HepG2 (cell line): ENCODE measurements around the gene PA2G4. TPM values are rescaled to one million over a fixed set of nuclear protein-coding genes. Genes with fewer than 3 reads are reported as not detected.
A peak's percentile ranks its signal among the peaks of the same experiment; 100 is the strongest.

ENCODE experiments used
- ATAC-seq: fragments of 200-7000 bp; cut with Tn5 transposase; 3 replicates; pipeline ENCODE4 v1.9.1; 2020; ENCODE audit warnings: mild to moderate bottlenecking, moderate library complexity
- BruUV-seq: library from RNA; stranded (reverse); fragments of 400-500 nt; replicated peaks from 2 replicates; lab custom pipeline; 2021; lab: Mats Ljungman, UMichigan
- CTCF ChIA-PET: fragments of 300-600 bp; formaldehyde crosslinking; extraction: SDS; loops from one replicate; lab custom pipeline; 2021; ENCODE audit warnings: low total read pairs, inconsistent platforms, low intra/inter-chr PET ratio; lab: Yijun Ruan, JAX
- POLR2A ChIA-PET: fragments of 350-600 bp; sonication (Branson Sonifier 250); formaldehyde crosslinking; loops from one replicate; lab custom pipeline; 2020; ENCODE audit warnings: antibody characterized with exemption, inconsistent platforms; lab: Yijun Ruan, JAX
- DNase-seq: peaks from one replicate; pipeline ENCODE4 v3.0.0-alpha.2; 2015; ENCODE audit warnings: low spot score
- FAIRE-seq: peaks from 3 replicates; lab custom pipeline; 2011; peaks lifted over from hg19 to GRCh38; lab: Jason Lieb, UNC
- H2AFZ ChIP-seq: one replicate; pipeline ENCODE4 v1.6.1; 2011; ENCODE audit warnings: low read length, inconsistent platforms
- H3K27ac ChIP-seq: fragments of 300-600 bp; 3 replicates; pipeline ENCODE4 v1.8.0; 2011; ENCODE audit warnings: mixed run types, mild to moderate bottlenecking, mixed read lengths, low read length, inconsistent platforms; ENCODE audit not compliant: insufficient read depth; ENCODE audit errors: extremely low read length
- H3K27me3 ChIP-seq, 2 experiments: fragments of 200-600 bp in 1 of 2; 2 replicates in 1 of 2; 3 replicates in 1 of 2; pipeline versions ENCODE4 v1.6.0 to v1.8.0; 2011; ENCODE audit warnings: low read length in 2 of 2, mild to moderate bottlenecking in 2 of 2, moderate library complexity in 2 of 2, inconsistent platforms in 1 of 2; ENCODE audit not compliant: insufficient read depth in 2 of 2, control insufficient read depth in 1 of 2
- H3K36me3 ChIP-seq, 2 experiments: fragments of 200-600 bp in 1 of 2; replicated peaks in 1 of 2; 2 replicates in 1 of 2; 3 replicates in 1 of 2; pipeline versions ENCODE4 v1.5.1 to v1.8.0; 2011; ENCODE audit warnings: low read length in 2 of 2, inconsistent platforms in 1 of 2; ENCODE audit not compliant: insufficient read depth in 2 of 2, control insufficient read depth in 1 of 2
- H3K4me1 ChIP-seq: 2 replicates; pipeline ENCODE4 v1.5.1; 2012; ENCODE audit warnings: low read length, inconsistent platforms; ENCODE audit not compliant: insufficient read depth
- H3K4me2 ChIP-seq: 2 replicates; pipeline ENCODE4 v1.6.0; 2011; ENCODE audit warnings: low read depth, low read length, inconsistent platforms
- H3K4me3 ChIP-seq, 3 experiments: fragments of 200-600 bp in 1 of 3; sonication (generic), shearing (Covaris generic) in 1 of 3; replicated peaks in 1 of 3; 2 replicates each; pipeline ENCODE4 v1.5.1; 2011 to 2016; ENCODE audit warnings: low read length in 3 of 3, inconsistent platforms in 2 of 3, low read depth in 2 of 3, mild to moderate bottlenecking in 2 of 3, control low read depth in 1 of 3, mixed read lengths in 1 of 3; ENCODE audit not compliant: insufficient read depth in 1 of 3
- H3K79me2 ChIP-seq: one replicate; pipeline ENCODE4 v1.6.1; 2011; ENCODE audit warnings: low read length, inconsistent platforms; ENCODE audit not compliant: insufficient read depth
- H3K9ac ChIP-seq: 2 replicates; pipeline ENCODE4 v1.6.0; 2011; ENCODE audit warnings: mild to moderate bottlenecking, low read depth, low read length, inconsistent platforms; ENCODE audit not compliant: insufficient read depth
- H3K9me3 ChIP-seq: 2 replicates; pipeline ENCODE4 v1.5.1; 2012; ENCODE audit warnings: mild to moderate bottlenecking, low read length
- H4K20me1 ChIP-seq: 2 replicates; pipeline ENCODE4 v1.6.0; 2011; ENCODE audit warnings: inconsistent platforms, mild to moderate bottlenecking, low read length, moderate library complexity; ENCODE audit not compliant: insufficient read depth
- FOXO1 ChIP-seq: sonication (generic); formaldehyde crosslinking; IDR thresholded peaks from 2 replicates; pipeline ENCODE4 v1.4.0; 2020; ENCODE audit warnings: missing genetic modification reagents
- REPIN1 ChIP-seq: sonication (generic); formaldehyde crosslinking; IDR thresholded peaks from 2 replicates; pipeline ENCODE4 v1.8.0; 2022; ENCODE audit warnings: missing genetic modification reagents, low read depth, mild to moderate bottlenecking, borderline replicate concordance
- TOE1 ChIP-seq: sonication (generic); formaldehyde crosslinking; IDR thresholded peaks from 2 replicates; pipeline ENCODE4 v1.4.0; 2020; ENCODE audit warnings: mild to moderate bottlenecking, missing genetic modification reagents
- YEATS2 ChIP-seq: sonication (generic); formaldehyde crosslinking; IDR thresholded peaks from 2 replicates; pipeline ENCODE4 v1.4.0; 2020; ENCODE audit warnings: missing genetic modification reagents, borderline replicate concordance
- ZNF354B ChIP-seq: sonication (generic); formaldehyde crosslinking; IDR thresholded peaks from 2 replicates; pipeline ENCODE4 v1.8.0; 2022; ENCODE audit warnings: mild to moderate bottlenecking, missing genetic modification reagents
- ZNF547 ChIP-seq: sonication (generic); formaldehyde crosslinking; IDR thresholded peaks from 2 replicates; pipeline ENCODE4 v1.5.1; 2020; ENCODE audit warnings: mild to moderate bottlenecking, missing genetic modification reagents
- WGBS: methylation state at CpG from one replicate; pipeline ENCODE4 v1.1.6; 2017; ENCODE audit warnings: low lambda C conversion rate; 5-methylcytosine and 5-hydroxymethylcytosine counted together
- in situ Hi-C: cut with HindIII; loops from 2 replicates; pipeline ENCODE4 v1.10.0; 2017; ENCODE audit warnings: low pct_unique_long_range_greater_than_20kb; ENCODE audit not compliant: extremely low pct_ligation_motif_present
- intact Hi-C: fragments of 100-400 bp; cut with micrococcal nuclease; formaldehyde crosslinking; loops from one replicate; pipeline ENCODE4 v1.10.0; 2022; ENCODE audit not compliant: unreplicated experiment
- polyA plus RNA-seq, 8 experiments: library from polyadenylated mRNA; depleted of rRNA in 3 of 8; stranded (reverse) in 7 of 8; unstranded in 1 of 8; fragments of >200 nt; fragmentation: Illumina TruSeq in 4 of 8; extraction: Trizol in 4 of 8; gene quantifications; 2 replicates each; pipeline versions ENCODE4 v1.2.1 to v1.2.3, GENCODE V29; 2011 to 2016; ENCODE audit warnings: low read depth in 4 of 8, missing spikeins in 1 of 8, mixed read lengths in 1 of 8; ENCODE audit not compliant: insufficient read depth in 1 of 8
- total RNA-seq, 5 experiments: library from RNA; depleted of rRNA; stranded (reverse); fragments of >200 nt; fragmentation: Illumina TruSeq; extraction: Trizol; gene quantifications; 2 replicates each; pipeline ENCODE4 v1.2.3, GENCODE V29; 2016; ENCODE audit warnings: low read depth in 1 of 5
- TF ChIP-seq, protein P1 (sequence below): sonication (generic); formaldehyde crosslinking; IDR thresholded peaks from 2 replicates; pipeline ENCODE4 v1.4.0; 2020; ENCODE audit warnings: missing genetic modification reagents, borderline replicate concordance
- TF ChIP-seq, protein P2 (sequence below): sonication (generic); formaldehyde crosslinking; IDR thresholded peaks from 2 replicates; pipeline ENCODE4 v1.4.0; 2020; ENCODE audit warnings: missing genetic modification reagents, borderline replicate concordance
- TF ChIP-seq, protein P3 (sequence below), 2 experiments: sonication (generic) in 1 of 2; formaldehyde crosslinking in 1 of 2; IDR thresholded peaks; 2 replicates each; pipeline versions ENCODE4 v1.4.0 to v1.6.1; 2018 to 2020; ENCODE audit warnings: missing genetic modification reagents in 2 of 2, borderline replicate concordance in 1 of 2, low read depth in 1 of 2, mild to moderate bottlenecking in 1 of 2, missing biosample characterization in 1 of 2

PA2G4 gene
- total and polyA plus RNA-seq, 2 of the 13 experiments (the other 11 are each of a cell fraction or from before 2014, with no cell fraction given), result 147 to 240 TPM

DNA sequence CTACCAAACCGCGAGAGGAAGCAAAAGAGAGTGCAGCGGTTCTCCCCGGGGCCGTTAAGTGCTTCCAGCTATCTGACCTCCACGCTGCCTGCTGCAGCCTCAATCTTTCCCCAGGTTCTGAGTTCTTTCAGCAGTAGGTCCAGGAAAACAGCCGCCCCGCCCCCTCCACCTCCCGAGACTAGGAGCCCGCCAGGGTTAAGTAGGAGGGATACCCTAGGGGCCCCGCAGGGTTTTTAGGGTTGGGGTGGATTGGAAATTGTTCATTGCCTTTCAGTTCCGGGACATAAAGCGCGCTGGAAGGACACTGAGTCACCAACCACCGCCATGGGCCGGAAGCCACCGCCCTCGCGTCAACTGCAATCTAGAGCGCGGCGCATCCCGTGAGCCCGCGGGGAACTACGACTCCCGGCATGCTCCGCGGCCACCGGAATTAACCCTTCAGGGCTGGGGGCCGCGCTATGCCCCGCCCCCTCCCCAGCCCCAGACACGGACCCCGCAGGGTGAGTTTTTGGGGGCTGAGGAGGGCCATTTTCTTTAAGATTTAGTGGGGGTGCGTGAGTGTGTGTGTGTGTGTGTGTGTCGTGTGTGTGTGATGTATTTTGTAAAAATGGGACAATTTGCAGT, 47.9 kb downstream of the PA2G4 start, which contains the start of gene MYL6B:
Gene MYL6B (plus strand): TSS at position 456 of the 624 bp plus-strand sequence. CDS start 1,332 bp downstream, outside the sequence.
- Histone ChIP-seq H3K79me2 (peaks cover 15% of the 10 kb centered on the region), H3K27me3 (no peaks in the 10 kb centered on the region; a peak in 1 of 5 replicates), H3K9ac (peak within 1 kb of the TSS; percentile 76), H3K9me3 (no peaks in the 10 kb centered on the region), H3K36me3 (0 out of 5 replicates have a peak, but pooled peaks cover 0 to 1% of the 10 kb centered on the region in 2 experiments), H3K4me2 (peak within 1 kb of the TSS; percentile 92), H3K27ac (peak within 1 kb of the TSS; percentile 89), H4K20me1 (no peaks in the 10 kb centered on the region), H3K4me3 (peak within 1 kb of the TSS; percentile 79 to 86 (median 82)), H2AFZ (peak within 1 kb of the TSS; percentile 57), H3K4me1 (peaks cover 39% of the 10 kb centered on the region)
- WGBS, result under 1% methylated on average over 20 of the region's 37 CpGs
- ChIA-PET POLR2A (interaction anchor here (0.9 to 3.8 kb wide), 11 partner anchors 9 to 164 kb away, joined by 3 to 42 read pairs (median 6); partner anchors contain the start of genes CNPY2, ESYT1, PA2G4 and RNF41), CTCF (interaction anchor here (0.9 to 1.6 kb wide), 2 partner anchors 26 to 38 kb away, joined by 3 to 5 read pairs; no protein-coding TSS in a partner anchor)
- in situ Hi-C loops, result no loop called here
- FAIRE-seq (peak; percentile 64), DNase-seq (peak; percentile 83), ATAC-seq (peak; percentile 89)
- intact Hi-C loops, result loop anchor here (2.0 kb wide), 1 partner anchor 33 kb away; the partner anchor contains the start of gene ZC3H10
- no TSS peak for BruUV-seq
- TF ChIP-seq, protein P1, sequence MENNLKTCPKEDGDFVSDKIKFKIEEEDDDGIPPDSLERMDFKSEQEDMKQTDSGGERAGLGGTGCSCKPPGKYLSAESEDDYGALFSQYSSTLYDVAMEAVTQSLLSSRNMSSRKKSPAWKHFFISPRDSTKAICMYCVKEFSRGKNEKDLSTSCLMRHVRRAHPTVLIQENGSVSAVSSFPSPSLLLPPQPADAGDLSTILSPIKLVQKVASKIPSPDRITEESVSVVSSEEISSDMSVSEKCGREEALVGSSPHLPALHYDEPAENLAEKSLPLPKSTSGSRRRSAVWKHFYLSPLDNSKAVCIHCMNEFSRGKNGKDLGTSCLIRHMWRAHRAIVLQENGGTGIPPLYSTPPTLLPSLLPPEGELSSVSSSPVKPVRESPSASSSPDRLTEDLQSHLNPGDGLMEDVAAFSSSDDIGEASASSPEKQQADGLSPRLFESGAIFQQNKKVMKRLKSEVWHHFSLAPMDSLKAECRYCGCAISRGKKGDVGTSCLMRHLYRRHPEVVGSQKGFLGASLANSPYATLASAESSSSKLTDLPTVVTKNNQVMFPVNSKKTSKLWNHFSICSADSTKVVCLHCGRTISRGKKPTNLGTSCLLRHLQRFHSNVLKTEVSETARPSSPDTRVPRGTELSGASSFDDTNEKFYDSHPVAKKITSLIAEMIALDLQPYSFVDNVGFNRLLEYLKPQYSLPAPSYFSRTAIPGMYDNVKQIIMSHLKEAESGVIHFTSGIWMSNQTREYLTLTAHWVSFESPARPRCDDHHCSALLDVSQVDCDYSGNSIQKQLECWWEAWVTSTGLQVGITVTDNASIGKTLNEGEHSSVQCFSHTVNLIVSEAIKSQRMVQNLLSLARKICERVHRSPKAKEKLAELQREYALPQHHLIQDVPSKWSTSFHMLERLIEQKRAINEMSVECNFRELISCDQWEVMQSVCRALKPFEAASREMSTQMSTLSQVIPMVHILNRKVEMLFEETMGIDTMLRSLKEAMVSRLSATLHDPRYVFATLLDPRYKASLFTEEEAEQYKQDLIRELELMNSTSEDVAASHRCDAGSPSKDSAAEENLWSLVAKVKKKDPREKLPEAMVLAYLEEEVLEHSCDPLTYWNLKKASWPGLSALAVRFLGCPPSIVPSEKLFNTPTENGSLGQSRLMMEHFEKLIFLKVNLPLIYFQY (CRISPR knock-in tag), result no peak
- TF ChIP-seq FOXO1 (CRISPR knock-in tag) (peak; percentile 74), TOE1 (CRISPR knock-in tag) (no peak), YEATS2 (peak; percentile 84), REPIN1 (CRISPR knock-in tag) (no peak; the same call in 1 of the 2 replicates), ZNF354B (no peak), ZNF547 (CRISPR knock-in tag) (no peak)
- TF ChIP-seq, protein P2, sequence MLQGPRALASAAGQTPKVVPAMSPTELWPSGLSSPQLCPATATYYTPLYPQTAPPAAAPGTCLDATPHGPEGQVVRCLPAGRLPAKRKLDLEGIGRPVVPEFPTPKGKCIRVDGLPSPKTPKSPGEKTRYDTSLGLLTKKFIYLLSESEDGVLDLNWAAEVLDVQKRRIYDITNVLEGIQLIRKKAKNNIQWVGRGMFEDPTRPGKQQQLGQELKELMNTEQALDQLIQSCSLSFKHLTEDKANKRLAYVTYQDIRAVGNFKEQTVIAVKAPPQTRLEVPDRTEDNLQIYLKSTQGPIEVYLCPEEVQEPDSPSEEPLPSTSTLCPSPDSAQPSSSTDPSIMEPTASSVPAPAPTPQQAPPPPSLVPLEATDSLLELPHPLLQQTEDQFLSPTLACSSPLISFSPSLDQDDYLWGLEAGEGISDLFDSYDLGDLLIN (CRISPR knock-in tag), result no peak
- TF ChIP-seq, protein P3, sequence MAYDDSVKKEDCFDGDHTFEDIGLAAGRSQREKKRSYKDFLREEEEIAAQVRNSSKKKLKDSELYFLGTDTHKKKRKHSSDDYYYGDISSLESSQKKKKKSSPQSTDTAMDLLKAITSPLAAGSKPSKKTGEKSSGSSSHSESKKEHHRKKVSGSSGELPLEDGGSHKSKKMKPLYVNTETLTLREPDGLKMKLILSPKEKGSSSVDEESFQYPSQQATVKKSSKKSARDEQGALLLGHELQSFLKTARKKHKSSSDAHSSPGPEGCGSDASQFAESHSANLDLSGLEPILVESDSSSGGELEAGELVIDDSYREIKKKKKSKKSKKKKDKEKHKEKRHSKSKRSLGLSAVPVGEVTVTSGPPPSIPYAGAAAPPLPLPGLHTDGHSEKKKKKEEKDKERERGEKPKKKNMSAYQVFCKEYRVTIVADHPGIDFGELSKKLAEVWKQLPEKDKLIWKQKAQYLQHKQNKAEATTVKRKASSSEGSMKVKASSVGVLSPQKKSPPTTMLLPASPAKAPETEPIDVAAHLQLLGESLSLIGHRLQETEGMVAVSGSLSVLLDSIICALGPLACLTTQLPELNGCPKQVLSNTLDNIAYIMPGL (CRISPR knock-in tag; IDR thresholded peaks at IDR 0.05; ENCODE audit: borderline replicate concordance in 1 of 2, low read depth in 1 of 2), result peak in 1 of 2 experiments; percentile 48; a peak in 1 of 4 replicates
